Epithelial cell of proximal tubule (primary cell): ENCODE results near the gene HK1. TPM values are rescaled to one million over a fixed set of nuclear protein-coding genes. Genes with fewer than 3 reads are reported as not detected.

Experiments
- DNase-seq: peaks from one replicate; pipeline ENCODE4 v3.0.0-alpha.2; 2011; ENCODE audit warnings: low read depth
- H3K4me3 ChIP-seq: 2 replicates; pipeline ENCODE4 v1.5.1; 2011; ENCODE audit warnings: low read depth, mild to moderate bottlenecking, low read length
- total RNA-seq: library from RNA; depleted of rRNA; stranded (reverse); fragments of >200 nt; gene quantifications from 2 replicates; pipeline ENCODE4 v1.2.3, GENCODE V29; 2015
- TF ChIP-seq, protein P1 (sequence below): conservative IDR thresholded peaks from 2 replicates; pipeline ENCODE4 v1.5.1; 2012; ENCODE audit warnings: low read depth, mild to moderate bottlenecking, low read length

The HK1 gene
- total RNA-seq, 1 donor from 2014 or later = 84.4 TPM

DNA sequence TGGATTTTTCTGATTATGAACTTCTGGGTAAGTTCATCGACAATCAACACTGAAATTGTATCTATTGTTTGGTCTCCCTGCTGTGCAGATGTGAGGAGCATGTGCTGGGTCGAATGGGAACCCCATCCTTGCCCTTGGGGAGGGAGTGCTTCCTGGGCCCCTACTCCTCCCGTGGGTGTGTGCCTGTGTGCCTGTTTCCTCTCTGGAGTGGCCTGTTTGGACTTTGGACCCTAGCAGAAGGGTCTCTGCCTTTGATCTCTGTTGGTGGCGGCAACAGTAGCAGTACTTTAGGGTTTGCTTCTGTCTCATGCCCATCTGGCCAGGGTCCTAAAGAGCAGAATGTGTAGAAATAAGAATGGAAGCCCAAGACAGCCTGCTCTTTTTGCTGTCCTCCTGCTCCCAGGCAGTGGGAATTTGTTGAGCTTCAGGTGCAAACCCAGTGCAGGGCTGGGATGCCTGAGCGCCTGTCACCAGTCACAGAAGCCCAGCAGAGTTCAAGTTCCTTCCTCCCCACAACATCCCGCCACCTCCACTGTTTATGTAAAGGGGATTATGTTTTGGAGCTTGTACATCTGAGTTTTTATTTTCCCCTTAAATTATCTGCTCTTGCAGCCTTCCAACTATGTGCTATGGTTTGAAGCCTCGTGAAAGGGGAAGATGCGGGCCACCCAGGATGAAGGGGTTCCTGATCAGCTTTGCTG lies 139.9 kb downstream of the HK1 start:
- no peak overlapping the region for H3K4me3 ChIP-seq
- no peak for DNase-seq
- TF ChIP-seq, protein P1, sequence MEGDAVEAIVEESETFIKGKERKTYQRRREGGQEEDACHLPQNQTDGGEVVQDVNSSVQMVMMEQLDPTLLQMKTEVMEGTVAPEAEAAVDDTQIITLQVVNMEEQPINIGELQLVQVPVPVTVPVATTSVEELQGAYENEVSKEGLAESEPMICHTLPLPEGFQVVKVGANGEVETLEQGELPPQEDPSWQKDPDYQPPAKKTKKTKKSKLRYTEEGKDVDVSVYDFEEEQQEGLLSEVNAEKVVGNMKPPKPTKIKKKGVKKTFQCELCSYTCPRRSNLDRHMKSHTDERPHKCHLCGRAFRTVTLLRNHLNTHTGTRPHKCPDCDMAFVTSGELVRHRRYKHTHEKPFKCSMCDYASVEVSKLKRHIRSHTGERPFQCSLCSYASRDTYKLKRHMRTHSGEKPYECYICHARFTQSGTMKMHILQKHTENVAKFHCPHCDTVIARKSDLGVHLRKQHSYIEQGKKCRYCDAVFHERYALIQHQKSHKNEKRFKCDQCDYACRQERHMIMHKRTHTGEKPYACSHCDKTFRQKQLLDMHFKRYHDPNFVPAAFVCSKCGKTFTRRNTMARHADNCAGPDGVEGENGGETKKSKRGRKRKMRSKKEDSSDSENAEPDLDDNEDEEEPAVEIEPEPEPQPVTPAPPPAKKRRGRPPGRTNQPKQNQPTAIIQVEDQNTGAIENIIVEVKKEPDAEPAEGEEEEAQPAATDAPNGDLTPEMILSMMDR = no peak

DNA sequence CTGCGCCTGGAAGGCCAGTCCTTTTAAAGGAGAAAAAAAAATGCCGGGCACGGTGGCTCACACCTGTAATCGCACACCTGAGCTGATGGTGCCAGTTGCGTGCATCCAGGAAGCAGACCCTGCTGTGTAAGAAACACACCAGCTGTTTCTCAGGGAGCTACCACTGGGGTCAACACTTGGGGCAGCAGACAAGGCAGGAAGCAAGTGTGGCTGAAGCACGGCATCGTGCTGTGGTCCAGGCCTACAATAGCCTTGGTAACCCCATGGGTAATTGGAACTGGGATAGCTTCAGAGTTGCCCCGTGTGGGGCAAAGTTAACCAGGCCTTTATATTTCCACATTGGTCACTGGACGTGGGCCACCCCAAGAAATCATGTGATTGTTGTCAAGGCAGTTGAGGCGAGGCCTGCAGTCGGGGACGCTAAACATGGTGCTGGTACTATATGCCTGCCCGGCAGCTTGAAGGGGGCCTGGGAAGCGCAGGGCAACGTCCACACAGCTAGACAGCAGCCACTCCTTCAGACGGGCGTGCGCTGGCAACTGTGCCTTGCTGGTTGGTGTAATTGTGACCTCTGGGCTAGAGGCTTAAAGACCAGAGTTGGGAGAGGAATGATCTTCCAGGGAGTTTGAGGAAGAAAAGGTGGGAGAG lies 140.9 kb downstream of the HK1 start:
- DNase-seq = no peak
- TF ChIP-seq, protein P1 = no peak
- no peak overlapping the region for H3K4me3 ChIP-seq

DNA sequence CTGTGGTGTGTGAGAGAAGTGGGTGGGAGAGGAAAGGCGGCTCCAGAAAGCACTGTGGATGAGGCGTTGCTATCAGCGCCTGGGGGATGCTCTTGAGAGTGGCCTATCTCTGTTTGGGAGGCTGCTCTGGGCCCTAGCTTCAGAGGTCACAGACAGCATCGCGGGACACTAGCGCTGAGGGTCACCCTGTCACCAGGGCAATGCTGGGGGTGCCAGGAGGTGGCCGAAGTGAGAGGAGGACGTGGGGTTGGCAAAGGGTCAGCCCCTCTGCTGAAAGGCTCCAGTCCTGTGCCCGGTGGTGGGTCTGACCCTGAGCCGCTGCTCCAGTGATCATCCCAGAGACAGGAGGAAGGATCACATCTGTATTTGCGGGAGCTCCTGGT lies 141.4 kb downstream of the HK1 start:
- TF ChIP-seq, protein P1 = no peak
- DNase-seq = no peak
- no peak overlapping the region for H3K4me3 ChIP-seq

DNA sequence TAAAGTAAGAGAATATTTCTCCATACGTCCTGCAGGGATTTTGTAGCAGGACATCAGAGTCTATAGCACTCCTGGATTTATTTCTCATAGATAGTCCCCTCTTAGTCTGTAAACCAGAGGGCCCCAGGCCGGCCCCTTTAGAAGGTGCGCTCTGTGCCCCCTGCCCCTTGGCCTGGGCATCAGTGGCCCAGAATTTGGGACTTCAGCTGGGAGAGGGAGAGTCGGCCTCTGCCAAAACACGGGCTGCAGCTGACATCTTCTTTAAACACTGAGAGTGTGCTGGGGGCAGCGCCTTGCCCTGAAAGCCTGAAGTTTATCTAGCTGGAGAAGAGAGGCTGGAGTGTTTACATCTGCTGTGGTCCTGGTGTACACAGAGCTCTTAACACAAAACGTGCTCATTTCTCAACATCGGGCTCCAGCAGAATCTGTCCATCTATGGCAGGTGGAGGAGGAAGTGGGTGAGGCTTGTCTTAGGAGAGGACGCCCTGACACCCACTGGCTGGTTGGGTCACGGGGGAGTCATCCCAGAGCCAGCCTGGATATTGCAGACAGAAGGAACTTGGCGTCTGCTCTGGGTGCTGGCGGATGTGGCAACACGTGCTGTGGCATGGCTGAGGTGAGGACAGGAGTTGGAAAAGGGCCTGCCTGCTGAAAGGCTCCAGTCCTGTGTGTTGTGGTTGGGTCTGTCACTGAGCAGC lies 143.5 kb downstream of the HK1 start:
- TF ChIP-seq, protein P1 = no peak
- DNase-seq = no peak
- no peak overlapping the region for H3K4me3 ChIP-seq

DNA sequence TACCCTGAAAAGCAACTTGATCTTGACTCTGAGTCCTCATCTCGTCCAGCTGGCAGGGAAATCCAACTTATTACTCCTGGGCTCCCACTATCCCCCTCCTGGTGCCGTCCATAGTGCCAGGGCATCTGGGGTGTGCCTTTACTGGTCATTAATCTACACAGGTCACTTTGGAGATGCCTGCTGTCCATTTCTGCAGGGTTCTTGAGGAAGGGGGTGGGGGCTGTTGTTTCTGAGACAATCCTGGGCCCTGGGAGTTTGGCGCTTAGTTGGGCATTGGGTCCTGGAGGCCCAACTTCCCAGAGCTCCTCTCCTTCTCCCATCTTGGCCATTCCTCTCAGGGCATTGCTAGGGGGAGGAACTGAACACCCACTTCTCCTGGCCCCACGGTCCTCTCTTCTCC lies 144.4 kb downstream of the HK1 start:
- TF ChIP-seq, protein P1 = no peak
- no peak overlapping the region for H3K4me3 ChIP-seq
- DNase-seq = no peak

DNA sequence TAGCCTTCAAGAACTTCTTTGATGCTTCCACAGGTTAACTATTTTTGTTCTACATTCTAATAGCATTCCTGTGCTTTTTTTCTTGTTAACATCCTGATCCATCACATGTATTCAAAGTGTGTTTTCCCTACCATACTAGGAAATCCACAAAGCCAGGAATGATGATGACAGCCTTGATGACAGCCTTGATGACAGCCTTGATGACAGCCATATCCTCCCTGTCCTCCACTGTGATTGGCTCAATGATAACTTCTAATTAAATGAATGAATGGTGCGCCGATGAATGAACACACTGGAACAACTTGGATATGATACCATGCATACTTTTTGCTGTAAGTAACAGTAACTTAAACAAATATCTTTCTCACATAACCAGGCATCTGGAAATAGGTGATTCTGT lies 146.7 kb downstream of the HK1 start:
- DNase-seq = no peak
- H3K4me3 ChIP-seq = no peak overlapping the region
- TF ChIP-seq, protein P1 = no peak
